Endothelial cell of hepatic sinusoid (primary cell): Measurements from ENCODE around the gene EIF2AK3.
"Not testable (repeated sequence)": the region's sequence is repeated elsewhere in the genome, so short reads cannot be mapped to it uniquely, and the experiment has no call there.

Source experiments
- in situ Hi-C: cut with HindIII; loops from 2 replicates; pipeline ENCODE4 v1.10.0; 2017; ENCODE audit warnings: low sequenced_read_pairs

The EIF2AK3 gene

GRCh38 chr2:88546291-88546690, 81.0 kb downstream of the EIF2AK3 start:
- in situ Hi-C loops = not testable (repeated sequence)

- in situ Hi-C loops = no loop called here
These were observed 82.1 kb downstream of the EIF2AK3 start for GRCh38 chr2:88545118-88545517.

GRCh38 chr2:88543541-88544057, 83.7 kb downstream of the EIF2AK3 start:
- in situ Hi-C loops = no loop called here

- in situ Hi-C loops = no loop called here
These were observed 84.6 kb downstream of the EIF2AK3 start for GRCh38 chr2:88542668-88543067.

GRCh38 chr2:88540346-88540745, 86.9 kb downstream of the EIF2AK3 start:
- in situ Hi-C loops = no loop called here

- in situ Hi-C loops = no loop called here
These were observed 88.8 kb downstream of the EIF2AK3 start for GRCh38 chr2:88538362-88538917.

GRCh38 chr2:88537640-88538039, 89.6 kb downstream of the EIF2AK3 start:
- in situ Hi-C loops = no loop called here

GRCh38 chr2:88530081-88530480, 97.2 kb downstream of the EIF2AK3 start:
- in situ Hi-C loops = no loop called here

GRCh38 chr2:88521445-88522073, 105.7 kb downstream of the EIF2AK3 start:
- in situ Hi-C loops = no loop called here

GRCh38 chr2:88517759-88518201, 109.5 kb downstream of the EIF2AK3 start:
- in situ Hi-C loops = no loop called here
